Prostate gland (tissue), 2 donors: ENCODE measurements around the gene GRIN2A.

Experiments
- POLR2A ChIP-seq: fragments of 450-650 bp; IDR thresholded peaks from one replicate; pipeline ENCODE4 v1.6.1; 2016; ENCODE audit warnings: antibody characterized with exemption, mild to moderate bottlenecking
- TF ChIP-seq, protein P1 (sequence below), 4 experiments: fragments of 200-600 bp in 2 of 4; fragments of 450-650 bp in 2 of 4; sonication (generic) in 2 of 4; IDR thresholded peaks; 1 replicate in 3 of 4; 2 replicates in 1 of 4; pipeline ENCODE4 v1.5.1; 2016 to 2019; ENCODE audit warnings: antibody characterized with exemption in 4 of 4, mild to moderate bottlenecking in 2 of 4, moderate library complexity in 2 of 4

DNA sequence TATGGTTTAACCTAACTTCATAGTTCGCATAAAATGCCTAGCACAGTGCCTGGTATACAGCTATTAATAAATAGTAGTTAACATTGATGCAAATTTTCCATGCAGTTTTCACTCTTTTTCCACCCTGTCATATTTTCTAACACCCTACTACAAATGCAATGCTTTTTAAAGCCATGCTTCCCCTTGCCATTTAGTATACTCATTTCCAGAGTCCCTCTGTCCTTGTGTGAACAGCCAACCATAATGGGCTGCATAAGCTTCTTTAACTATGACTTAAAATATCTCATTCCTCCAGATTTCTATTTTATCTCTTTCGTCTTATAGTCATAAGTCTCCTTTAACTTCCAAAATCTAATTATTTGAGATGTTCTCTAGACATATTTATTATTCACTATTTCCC, 284.1 kb downstream of the GRIN2A start:
- TF ChIP-seq, protein P1, sequence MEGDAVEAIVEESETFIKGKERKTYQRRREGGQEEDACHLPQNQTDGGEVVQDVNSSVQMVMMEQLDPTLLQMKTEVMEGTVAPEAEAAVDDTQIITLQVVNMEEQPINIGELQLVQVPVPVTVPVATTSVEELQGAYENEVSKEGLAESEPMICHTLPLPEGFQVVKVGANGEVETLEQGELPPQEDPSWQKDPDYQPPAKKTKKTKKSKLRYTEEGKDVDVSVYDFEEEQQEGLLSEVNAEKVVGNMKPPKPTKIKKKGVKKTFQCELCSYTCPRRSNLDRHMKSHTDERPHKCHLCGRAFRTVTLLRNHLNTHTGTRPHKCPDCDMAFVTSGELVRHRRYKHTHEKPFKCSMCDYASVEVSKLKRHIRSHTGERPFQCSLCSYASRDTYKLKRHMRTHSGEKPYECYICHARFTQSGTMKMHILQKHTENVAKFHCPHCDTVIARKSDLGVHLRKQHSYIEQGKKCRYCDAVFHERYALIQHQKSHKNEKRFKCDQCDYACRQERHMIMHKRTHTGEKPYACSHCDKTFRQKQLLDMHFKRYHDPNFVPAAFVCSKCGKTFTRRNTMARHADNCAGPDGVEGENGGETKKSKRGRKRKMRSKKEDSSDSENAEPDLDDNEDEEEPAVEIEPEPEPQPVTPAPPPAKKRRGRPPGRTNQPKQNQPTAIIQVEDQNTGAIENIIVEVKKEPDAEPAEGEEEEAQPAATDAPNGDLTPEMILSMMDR (IDR thresholded peaks at IDR 0.05), result no peak
- TF ChIP-seq POLR2A, result no peak
